NCI-H2227 treated with DMSO at 0.1 percent for 48 hours (cell line): Measurements from ENCODE around the gene MAP3K3.

Experiments
- DNase-seq: peaks from one replicate; lab custom pipeline; 2025; lab: John Stamatoyannopoulos, UW

Gene MAP3K3

GRCh38 chr17:63694229-63694949 is 72.2 kb downstream of the MAP3K3 start:
- peak; percentile 27 for DNase-seq

DNA sequence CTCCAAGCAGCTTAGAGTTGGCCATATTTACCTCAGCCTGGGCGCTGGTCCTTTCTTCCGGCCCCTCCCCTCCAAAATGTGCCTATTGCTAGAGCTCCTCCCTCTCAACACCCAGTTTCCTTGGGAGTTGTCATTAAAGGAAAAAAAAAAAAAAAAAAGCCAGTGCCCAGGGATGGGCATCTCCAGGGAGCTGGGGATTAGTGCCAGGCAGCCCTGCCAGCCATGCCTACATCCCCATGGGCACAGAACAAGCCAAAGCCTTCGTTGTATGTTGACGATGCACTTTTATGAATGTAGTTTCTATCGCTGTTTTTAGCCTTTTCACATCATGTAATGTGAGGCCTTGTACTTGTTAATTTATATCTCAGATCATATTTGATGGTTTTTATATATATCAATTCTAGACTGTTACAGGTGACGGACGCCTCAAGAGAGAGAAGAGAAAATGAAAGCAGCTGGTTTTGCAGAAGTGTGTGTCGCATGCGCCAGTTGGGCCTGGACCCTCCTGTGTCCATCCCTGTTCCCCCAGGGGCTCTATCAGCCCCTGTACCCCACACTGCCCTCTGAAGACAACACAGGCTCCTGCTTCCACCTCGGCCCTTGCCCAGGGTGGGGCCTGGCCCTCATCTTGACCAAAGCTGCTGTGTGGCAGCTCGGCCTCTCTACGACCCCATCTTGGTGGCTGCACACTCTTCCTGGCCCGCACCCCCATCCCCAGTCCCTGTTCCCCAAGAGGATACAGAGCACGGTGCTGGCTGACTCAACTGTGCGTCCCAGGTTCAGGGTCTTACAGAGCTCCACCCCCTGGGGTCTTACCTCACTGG is 72.9 kb downstream of the MAP3K3 start:
- no peak for DNase-seq

- DNase-seq, result no peak
These were observed 73.7 kb downstream of the MAP3K3 start for GRCh38 chr17:63695889-63696288.

DNA sequence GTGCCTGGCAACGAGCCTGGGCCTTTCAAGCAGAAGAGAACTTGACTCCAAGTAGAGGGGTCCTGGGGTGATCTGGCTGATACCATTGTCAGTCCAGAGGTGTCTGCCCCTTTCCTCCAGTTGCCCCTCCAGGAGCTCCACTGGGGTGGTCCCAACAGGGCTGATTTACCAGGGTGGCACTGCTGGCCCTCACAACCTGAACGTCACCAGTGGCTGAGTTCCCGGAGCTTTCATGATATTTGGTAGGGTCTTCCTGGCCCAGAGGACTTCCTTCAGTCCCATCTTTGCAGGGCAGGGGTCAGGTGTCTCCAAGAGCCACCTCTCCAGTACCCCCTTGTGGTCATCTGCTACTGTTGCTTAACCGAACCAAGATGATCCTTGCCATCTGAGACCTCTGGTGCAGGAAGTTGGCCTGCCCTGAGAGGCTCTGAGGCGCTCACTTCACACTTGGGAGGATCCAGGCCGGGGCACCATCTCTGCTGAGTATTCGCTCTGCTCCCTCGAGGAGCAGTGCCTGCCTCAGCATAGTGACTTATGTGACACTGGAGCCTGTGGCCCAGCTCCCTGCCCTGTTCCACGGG is 74.3 kb downstream of the MAP3K3 start:
- peak; percentile 2 for DNase-seq

GRCh38 chr17:63697341-63698286 is 75.4 kb downstream of the MAP3K3 start:
- no peak for DNase-seq

DNA sequence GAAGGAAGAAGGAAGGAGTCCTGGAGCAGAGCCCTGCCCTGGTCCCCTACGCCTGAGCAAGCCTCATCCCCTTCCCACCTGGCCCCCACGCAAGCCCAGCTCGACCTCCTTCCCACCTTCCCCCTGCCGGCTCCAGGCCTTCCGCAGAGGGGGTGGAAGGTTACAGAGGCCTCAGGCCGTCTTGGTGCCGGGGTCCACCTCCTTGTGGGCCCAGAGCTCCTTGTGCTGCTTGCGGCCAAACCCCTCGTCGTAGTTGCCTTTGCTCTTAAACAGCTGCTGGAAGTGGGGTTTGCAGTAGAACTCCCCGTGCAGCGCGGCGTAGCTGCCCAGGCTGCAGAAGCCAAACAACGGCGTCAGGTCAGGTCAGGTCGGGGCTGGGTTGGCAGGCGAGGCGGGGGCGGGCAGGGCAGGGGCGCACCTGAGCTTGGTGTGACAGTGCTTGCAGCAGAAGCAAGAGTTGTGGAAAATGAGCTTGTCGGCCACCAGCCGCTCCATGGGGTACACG is 76.2 kb downstream of the MAP3K3 start:
- no peak for DNase-seq

GRCh38 chr17:63698886-63699637 is 76.8 kb downstream of the MAP3K3 start:
- no peak for DNase-seq

- peak; percentile 64 for DNase-seq
These were observed 77.7 kb downstream of the MAP3K3 start, which contains the start of gene LIMD2 for GRCh38 chr17:63699638-63700527. Gene LIMD2, minus strand, starts transcription at chr17:63700125. Its CDS starts 827 bp downstream, at chr17:63699298.

GRCh38 chr17:63700528-63701455 is 78.6 kb downstream of the MAP3K3 start:
- DNase-seq, result no peak

- no peak for DNase-seq
These were observed 79.2 kb downstream of the MAP3K3 start for GRCh38 chr17:63701456-63701820.

DNA sequence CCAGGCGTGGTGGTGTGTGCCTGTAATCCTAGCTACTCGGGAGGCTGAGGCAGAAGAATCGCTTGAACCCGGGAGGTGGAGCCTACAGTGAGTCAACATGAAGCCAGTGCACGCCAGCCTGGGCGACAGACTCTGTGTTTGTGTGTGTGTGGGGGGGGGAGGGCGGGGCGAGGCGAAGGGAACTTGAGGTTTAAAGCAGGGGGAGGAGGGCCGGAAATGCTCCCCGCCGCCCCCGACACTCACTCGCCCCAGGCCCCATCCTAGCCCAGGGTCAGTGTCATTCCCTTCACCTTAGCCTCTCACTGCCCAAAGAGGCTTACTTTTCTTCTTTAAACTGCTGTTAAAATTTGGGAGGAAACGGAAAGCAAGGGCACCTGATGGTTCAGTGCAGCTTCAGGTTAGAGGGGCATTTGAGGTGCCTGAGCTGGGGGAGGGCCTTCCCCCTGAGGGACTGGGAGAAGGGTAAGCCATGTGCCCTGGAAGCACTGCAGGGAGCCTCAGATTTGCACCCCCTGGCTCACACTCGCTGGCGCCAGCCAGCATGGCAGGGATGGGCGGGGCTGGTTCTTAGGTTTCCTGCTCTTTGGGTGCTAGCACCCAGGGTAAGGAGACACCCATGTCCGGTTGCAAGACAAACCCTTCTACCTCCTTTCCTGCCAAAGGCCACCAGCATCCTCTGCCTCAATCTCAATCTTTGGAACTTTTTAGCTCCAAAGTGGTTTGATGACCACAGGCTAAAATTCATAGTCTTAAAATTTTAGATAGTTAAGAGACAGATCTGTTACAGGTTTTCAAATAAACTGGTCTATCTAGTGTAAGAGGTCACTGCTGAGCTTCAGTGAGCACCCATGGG is 79.9 kb downstream of the MAP3K3 start:
- DNase-seq, result no peak

GRCh38 chr17:63702721-63703015 is 80.5 kb downstream of the MAP3K3 start:
- no peak for DNase-seq

GRCh38 chr17:63703029-63703428 is 80.8 kb downstream of the MAP3K3 start:
- no peak for DNase-seq

GRCh38 chr17:63703556-63704258 is 81.5 kb downstream of the MAP3K3 start:
- no peak for DNase-seq

GRCh38 chr17:63704259-63704576 is 82.0 kb downstream of the MAP3K3 start:
- no peak for DNase-seq

- no peak for DNase-seq
These were observed 82.6 kb downstream of the MAP3K3 start for GRCh38 chr17:63704836-63705235.

DNA sequence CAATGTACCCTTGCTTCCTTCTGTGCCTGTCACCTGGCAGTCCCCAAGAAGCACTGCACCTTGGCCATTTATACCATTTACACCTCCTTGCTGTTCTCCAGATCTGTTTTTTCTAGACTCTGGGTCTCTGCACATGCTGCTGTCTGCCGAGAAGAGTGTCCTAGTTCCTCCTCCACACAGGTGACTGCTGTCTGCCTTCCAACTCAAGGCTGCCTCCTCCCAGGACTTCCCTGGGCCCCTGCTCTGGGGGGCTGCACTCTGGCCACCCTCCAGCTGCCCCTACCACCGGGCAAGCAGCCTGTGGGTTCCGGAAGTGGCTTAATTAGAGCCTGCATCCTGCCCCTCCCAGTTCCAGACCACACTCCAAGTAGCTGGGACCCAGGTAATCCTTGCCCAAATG is 83.4 kb downstream of the MAP3K3 start:
- no peak for DNase-seq
